ENCODE data around the gene SDK1. TPM values are rescaled to one million over a fixed set of nuclear protein-coding genes. Genes with fewer than 3 reads are reported as not detected.

SDK1 gene
- total and polyA plus RNA-seq, 8 donors, result 1.6 to 11.2 (median 6.6) TPM

GRCh38 chr7:3733541-3734140 lies 432.6 kb downstream of the SDK1 start:
- H3K27ac ChIP-seq, result no peak overlapping the region
- TF ChIP-seq POLR2A (IDR thresholded peaks at IDR 0.05) (no peak), POLR2AphosphoS5 (IDR thresholded peaks at IDR 0.05) (no peak), EP300 (IDR thresholded peaks at IDR 0.05) (no peak), CTCF (IDR thresholded peaks at IDR 0.05) (no peak)
- H3K4me3 ChIP-seq, result no peak overlapping the region
- H3K9me3 ChIP-seq, result peaks cover 0 to 16% (median 12%) of the 10 kb centered on the region in 4 donors
- peaks cover 0 to 4% (median 0%) of the 10 kb centered on the region in 4 donors for H3K4me1 ChIP-seq
- intact Hi-C loops (cut with DNase I; ENCODE audit: low total_unique reads), result no loop called here
- DNase-seq, result no peak
- no peaks in the 10 kb centered on the region for H3K36me3 ChIP-seq
- 55 to 71% (median 67%) methylated on average over 10 to 11 of the region's 11 CpGs for WGBS, 5 donors
- H3K27me3 ChIP-seq, result no peaks in the 10 kb centered on the region

- no peaks in the 10 kb centered on the region for H3K27me3 ChIP-seq
- no peaks in the 10 kb centered on the region for H3K36me3 ChIP-seq
- intact Hi-C loops (cut with DNase I; ENCODE audit: low total_unique reads), result no loop called here
- H3K4me3 ChIP-seq, result no peak overlapping the region
- DNase-seq, result no peak
- no peaks in the 10 kb centered on the region for H3K4me1 ChIP-seq
- no peak overlapping the region for H3K27ac ChIP-seq
- WGBS, 5 donors, result 90 to 96% (median 95%) methylated on average over 1 of the region's 1 CpG
- no peak for TF ChIP-seq EP300 (IDR thresholded peaks at IDR 0.05)
- TF ChIP-seq POLR2AphosphoS5 (IDR thresholded peaks at IDR 0.05), result no peak
- no peak for TF ChIP-seq CTCF (IDR thresholded peaks at IDR 0.05)
- no peak for TF ChIP-seq POLR2A (IDR thresholded peaks at IDR 0.05)
- H3K9me3 ChIP-seq, result peaks cover 0 to 29% (median 14%) of the 10 kb centered on the region in 4 donors
Measured at GRCh38 chr7:3738964-3739363, 437.9 kb downstream of the SDK1 start.

- intact Hi-C loops (cut with DNase I; ENCODE audit: low total_unique reads), result no loop called here
- 85 to 100% (median 93%) methylated on average over 2 of the region's 2 CpGs for WGBS, 5 donors
- no peak overlapping the region for H3K27ac ChIP-seq
- H3K4me3 ChIP-seq, result no peak overlapping the region
- TF ChIP-seq CTCF (IDR thresholded peaks at IDR 0.05), result no peak
- no peak for TF ChIP-seq POLR2AphosphoS5 (IDR thresholded peaks at IDR 0.05)
- no peak for TF ChIP-seq EP300 (IDR thresholded peaks at IDR 0.05)
- TF ChIP-seq POLR2A (IDR thresholded peaks at IDR 0.05), result no peak
- no peaks in the 10 kb centered on the region for H3K36me3 ChIP-seq
- no peaks in the 10 kb centered on the region for H3K4me1 ChIP-seq
- H3K27me3 ChIP-seq, result no peaks in the 10 kb centered on the region
- peaks cover 0 to 29% (median 14%) of the 10 kb centered on the region in 4 donors for H3K9me3 ChIP-seq
- no peak for DNase-seq
Measured at GRCh38 chr7:3739983-3740382, 438.9 kb downstream of the SDK1 start.

- DNase-seq, result no peak
- TF ChIP-seq POLR2AphosphoS5 (IDR thresholded peaks at IDR 0.05) (no peak), POLR2A (IDR thresholded peaks at IDR 0.05) (no peak), EP300 (IDR thresholded peaks at IDR 0.05) (no peak), CTCF (IDR thresholded peaks at IDR 0.05) (no peak)
- H3K36me3 ChIP-seq, result no peaks in the 10 kb centered on the region
- WGBS, 5 donors, result 54 to 77% (median 63%) methylated on average over 2 of the region's 2 CpGs
- intact Hi-C loops (cut with DNase I; ENCODE audit: low total_unique reads), result no loop called here
- no peak overlapping the region for H3K4me3 ChIP-seq
- no peaks in the 10 kb centered on the region for H3K27me3 ChIP-seq
- no peak overlapping the region for H3K27ac ChIP-seq
- no peaks in the 10 kb centered on the region for H3K9me3 ChIP-seq
- H3K4me1 ChIP-seq, result no peaks in the 10 kb centered on the region
Measured at GRCh38 chr7:3747467-3747866, 446.4 kb downstream of the SDK1 start.
